SKM-1 (cell line): ENCODE data around the gene ARSD.
"Not testable (repeated sequence)": the region's sequence is repeated elsewhere in the genome, so short reads cannot be mapped to it uniquely, and the experiment has no call there.

ENCODE experiments used
- DNase-seq: peaks from one replicate; lab custom pipeline; 2025; ENCODE audit not compliant: unreplicated experiment; lab: John Stamatoyannopoulos, UW

ARSD gene

GRCh38 chrX:2897690-2898623, 31.2 kb downstream of the ARSD start:
- peak; percentile 20 for DNase-seq

GRCh38 chrX:2897311-2897689, 31.8 kb downstream of the ARSD start:
- DNase-seq = no peak

- DNase-seq = no peak
Observed at GRCh38 chrX:2894885-2895292, 34.2 kb downstream of the ARSD start.

- no peak for DNase-seq
Observed at GRCh38 chrX:2892816-2893215, 36.3 kb downstream of the ARSD start.

GRCh38 chrX:2890536-2891460, 38.3 kb downstream of the ARSD start:
- DNase-seq = not testable (repeated sequence)

- DNase-seq = not testable (repeated sequence)
Observed at GRCh38 chrX:2889706-2890490, 39.2 kb downstream of the ARSD start.

- no peak for DNase-seq
Observed at GRCh38 chrX:2889045-2889605, 40.0 kb downstream of the ARSD start.

- DNase-seq = no peak
Observed at GRCh38 chrX:2888309-2888708, 40.8 kb downstream of the ARSD start.

- DNase-seq = no peak
Observed at GRCh38 chrX:2883770-2884169, 45.4 kb downstream of the ARSD start.

GRCh38 chrX:2879670-2880069, 49.5 kb downstream of the ARSD start:
- DNase-seq = no peak

GRCh38 chrX:2878563-2878962, 50.6 kb downstream of the ARSD start:
- no peak for DNase-seq

GRCh38 chrX:2875798-2876399, 53.2 kb downstream of the ARSD start:
- no peak for DNase-seq

GRCh38 chrX:2875136-2875481, 54.0 kb downstream of the ARSD start:
- DNase-seq = no peak

GRCh38 chrX:2874222-2875135, 54.7 kb downstream of the ARSD start:
- no peak for DNase-seq

GRCh38 chrX:2872671-2873277, 56.4 kb downstream of the ARSD start:
- no peak for DNase-seq

GRCh38 chrX:2871831-2872230, 57.3 kb downstream of the ARSD start:
- DNase-seq = no peak

GRCh38 chrX:2870650-2871049, 58.5 kb downstream of the ARSD start:
- DNase-seq = no peak

GRCh38 chrX:2867206-2867605, 61.9 kb downstream of the ARSD start:
- DNase-seq = no peak

- no peak for DNase-seq
Observed at GRCh38 chrX:2863646-2864045, 65.5 kb downstream of the ARSD start.
